ENCODE data around the gene CNR1.

DNA sequence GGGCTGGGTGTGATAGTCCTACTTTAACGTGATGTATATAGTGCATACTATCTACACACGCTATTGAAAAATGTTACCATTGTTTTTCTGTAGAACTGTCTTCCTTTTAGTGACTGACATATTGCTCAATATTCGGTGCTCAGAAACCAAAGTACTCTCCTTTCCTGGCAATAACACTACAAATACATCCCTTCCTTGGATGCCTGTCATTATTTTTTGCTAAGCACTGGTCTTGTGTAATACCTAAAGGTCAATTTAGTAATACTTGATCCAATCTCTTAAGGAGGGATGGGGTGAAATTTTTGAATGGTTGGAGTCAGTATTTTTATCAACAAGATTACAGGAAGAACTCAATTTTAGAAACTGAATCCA, 23.9 kb downstream of the CNR1 start:
- TF ChIP-seq, protein P1, sequence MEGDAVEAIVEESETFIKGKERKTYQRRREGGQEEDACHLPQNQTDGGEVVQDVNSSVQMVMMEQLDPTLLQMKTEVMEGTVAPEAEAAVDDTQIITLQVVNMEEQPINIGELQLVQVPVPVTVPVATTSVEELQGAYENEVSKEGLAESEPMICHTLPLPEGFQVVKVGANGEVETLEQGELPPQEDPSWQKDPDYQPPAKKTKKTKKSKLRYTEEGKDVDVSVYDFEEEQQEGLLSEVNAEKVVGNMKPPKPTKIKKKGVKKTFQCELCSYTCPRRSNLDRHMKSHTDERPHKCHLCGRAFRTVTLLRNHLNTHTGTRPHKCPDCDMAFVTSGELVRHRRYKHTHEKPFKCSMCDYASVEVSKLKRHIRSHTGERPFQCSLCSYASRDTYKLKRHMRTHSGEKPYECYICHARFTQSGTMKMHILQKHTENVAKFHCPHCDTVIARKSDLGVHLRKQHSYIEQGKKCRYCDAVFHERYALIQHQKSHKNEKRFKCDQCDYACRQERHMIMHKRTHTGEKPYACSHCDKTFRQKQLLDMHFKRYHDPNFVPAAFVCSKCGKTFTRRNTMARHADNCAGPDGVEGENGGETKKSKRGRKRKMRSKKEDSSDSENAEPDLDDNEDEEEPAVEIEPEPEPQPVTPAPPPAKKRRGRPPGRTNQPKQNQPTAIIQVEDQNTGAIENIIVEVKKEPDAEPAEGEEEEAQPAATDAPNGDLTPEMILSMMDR (conservative IDR thresholded peaks at IDR 0.05; ENCODE audit: low read depth, low read length) = no peak
- TF ChIP-seq EZH2 (IDR thresholded peaks at IDR 0.05; ENCODE audit: borderline replicate concordance, low read depth, low read length, poor library complexity, severe bottlenecking) = no peak

Measured in A673 (cell line).